Globus pallidus (tissue), 1 donor: ENCODE results near the gene TANC1.
A peak's percentile ranks its signal among the peaks of the same experiment; 100 is the strongest.

Source experiments
- DNase-seq: peaks from one replicate; pipeline ENCODE4 v3.0.0-alpha.2; 2015; ENCODE audit warnings: low spot score

The TANC1 gene

DNA sequence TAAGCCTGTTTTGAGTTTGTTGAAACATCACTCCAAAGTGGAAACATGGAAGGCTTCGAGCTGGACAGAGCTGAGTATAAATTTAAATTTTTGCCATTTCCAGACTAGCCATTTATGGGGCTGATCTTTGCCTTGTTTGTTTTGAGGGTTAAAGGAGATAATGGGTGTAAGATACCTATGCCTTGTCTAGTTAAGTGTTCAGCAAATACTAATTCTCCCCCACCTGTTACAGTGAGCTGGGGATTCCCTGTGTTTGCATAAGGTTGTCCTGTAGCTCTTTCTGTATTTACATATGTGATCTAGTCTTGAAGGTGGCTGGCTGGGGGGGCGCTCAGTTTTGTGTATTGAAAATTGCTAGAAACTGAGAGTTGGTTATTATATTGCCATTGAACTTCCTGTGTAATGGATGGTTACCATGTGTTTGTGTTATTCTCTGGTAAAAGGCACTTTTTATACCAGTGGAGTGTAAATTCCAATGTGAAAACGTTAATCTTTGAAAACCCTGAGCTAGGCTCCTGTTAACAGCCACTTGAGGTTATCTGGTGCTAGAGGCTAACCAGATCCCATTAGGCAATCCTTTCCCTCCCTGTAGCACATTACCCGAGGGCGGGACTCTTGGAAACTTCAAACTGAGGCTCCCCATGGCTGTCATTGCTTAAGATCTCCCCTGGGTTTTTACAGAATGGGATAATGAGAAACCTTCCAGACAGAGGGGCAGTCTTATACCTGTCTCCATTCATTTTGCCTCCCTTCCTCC, 26.7 kb downstream of the TANC1 start:
- no peak for DNase-seq

DNA sequence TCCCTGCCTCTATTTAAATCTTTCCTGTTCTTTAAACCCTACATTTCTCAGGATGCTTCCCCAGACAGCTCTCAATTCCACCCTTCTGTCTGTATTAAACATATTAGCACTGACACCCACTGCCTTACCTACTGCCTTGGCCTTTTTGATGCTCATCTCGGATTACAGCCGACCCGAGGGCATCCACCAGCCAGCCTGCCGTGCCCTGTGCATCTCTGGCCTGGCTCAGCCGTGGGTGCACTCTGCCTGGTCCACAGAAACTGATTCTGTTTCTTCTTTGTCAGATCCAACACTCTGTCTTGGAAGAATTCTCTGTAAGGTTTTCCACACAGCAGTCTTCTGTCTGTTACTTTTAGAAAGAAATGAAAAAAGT, 27.2 kb downstream of the TANC1 start:
- DNase-seq = no peak

DNA sequence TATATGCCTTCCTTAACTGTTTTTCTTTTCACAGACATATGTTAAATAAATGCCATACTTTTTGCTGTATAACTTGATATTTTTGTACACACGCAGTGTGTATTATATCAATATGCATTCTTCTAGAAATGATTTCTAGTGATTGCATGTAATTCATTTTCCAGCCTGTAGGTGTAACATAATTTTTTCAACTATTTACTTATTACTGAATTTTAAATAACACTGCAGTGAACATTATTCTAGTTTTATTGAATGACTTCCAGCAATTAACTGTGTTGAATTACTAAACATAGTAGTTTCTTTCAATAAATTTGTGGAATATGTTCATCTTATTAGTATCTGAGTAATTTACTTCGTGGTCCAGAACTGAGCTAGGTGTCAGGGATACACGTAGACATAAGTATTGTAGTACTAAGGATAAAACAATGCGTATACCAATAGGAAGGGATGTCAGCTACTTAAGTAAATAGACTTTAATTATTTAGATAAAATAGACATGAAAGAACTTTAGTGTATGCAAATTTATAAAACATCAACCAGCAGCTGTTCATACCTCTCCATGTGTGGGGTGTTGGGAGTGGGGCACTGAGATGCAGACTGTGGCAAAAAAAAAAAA, 28.0 kb downstream of the TANC1 start:
- DNase-seq = no peak

DNA sequence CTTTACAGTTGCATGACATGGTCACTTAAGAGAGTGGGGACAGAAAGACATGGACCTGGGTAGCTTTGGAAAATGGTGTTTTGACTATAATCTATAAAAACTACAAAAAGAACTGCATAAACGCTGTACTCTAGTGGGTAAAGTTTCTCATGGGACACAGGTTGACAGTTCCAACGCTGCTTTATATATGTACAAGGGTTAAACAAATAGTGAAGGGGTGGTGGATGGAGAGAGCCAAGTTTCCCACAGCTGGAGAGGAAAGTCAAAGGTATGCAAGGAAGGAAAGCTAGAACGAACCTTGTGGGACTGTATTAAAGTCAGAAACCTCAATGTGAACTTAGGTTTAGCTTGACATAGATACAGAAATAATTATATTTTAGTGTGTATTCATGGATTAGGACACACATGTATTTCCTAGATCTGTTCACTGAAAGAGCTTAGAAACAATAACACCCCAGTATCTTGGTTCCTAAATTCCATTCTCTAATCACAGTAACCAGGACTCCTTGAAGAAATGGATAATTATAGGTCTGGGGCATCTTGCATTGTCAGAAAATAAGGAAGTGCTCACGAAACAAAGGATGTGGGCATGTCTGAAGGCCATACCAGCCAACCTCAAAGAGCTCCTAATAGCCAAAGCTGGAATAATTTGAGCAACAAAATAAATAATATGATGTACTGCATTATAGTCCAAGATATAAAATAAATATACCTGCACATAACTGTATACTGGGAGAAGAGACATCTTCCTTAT, 28.8 kb downstream of the TANC1 start:
- DNase-seq = no peak

DNA sequence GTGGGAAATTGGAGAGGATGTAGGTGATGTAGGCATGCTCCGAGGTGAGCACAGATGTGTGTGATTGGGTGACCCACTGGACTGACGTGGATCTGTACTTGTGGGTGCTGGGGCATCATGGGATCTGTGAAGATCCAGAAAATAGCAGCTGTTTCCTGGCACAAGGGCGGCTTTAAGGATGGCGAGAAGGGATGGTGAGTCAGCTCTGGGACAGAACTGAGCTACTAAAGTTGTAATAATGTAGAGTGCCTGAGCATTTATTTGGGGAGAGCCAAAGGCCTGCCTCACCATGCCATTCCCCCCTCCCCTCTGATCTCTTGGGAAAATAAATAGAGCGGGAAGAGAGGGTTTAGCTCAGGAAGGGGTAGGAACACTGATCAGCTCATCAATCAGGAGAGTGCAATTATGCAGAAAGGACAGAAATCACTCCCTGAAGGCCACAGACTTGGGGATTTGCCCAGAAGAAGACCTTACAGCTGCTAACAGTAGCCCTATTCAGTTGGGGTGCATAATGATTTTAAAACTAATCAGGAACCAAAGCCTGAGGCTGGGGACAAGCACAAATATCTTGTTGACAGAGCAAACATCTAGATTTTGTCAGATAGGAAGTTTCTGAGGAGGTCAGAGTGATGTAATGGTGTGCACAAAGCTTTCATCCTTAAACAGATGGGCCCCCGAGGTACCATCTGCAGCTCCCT, 30.3 kb downstream of the TANC1 start:
- DNase-seq = peak; percentile 80

DNA sequence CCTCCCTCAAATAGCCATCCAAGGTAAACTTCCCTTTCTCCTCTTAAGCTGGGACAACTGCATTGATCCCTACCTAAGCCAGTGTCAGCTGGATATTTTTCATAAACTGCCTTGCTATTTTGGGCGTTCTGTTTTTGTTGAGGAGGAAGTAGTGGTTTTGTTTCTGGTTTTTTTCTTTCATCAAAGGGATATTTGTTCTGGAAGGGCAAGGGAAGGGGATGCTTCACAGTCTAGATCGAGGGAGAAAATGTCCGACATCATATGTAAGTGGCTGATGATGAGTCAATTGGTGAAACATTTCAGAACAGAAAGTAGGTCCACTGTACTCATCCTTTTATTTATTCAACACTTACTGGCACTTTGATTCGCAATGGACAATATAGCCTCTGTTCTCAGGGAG, 31.0 kb downstream of the TANC1 start:
- peak; percentile 65 for DNase-seq

DNA sequence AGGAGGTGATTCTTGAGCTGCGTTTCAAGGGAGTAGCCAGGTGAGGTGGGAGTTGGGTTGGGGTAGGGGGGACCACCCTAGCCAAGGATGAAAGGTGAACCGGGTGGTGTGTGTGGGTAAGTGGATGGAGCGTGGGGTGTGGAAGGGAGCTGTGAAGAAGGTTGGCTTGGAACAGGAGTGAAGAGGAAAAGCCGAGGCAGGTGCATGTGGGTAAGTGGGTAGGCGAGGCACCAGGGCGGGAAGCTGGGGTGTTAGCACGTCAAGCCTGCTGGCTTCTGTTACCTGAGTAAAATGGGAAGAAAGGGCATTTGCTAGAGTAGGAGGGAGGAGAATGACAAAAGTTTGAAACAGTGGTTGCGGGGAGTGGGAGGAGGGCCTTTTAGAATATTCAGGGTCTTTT, 31.6 kb downstream of the TANC1 start:
- DNase-seq = no peak

DNA sequence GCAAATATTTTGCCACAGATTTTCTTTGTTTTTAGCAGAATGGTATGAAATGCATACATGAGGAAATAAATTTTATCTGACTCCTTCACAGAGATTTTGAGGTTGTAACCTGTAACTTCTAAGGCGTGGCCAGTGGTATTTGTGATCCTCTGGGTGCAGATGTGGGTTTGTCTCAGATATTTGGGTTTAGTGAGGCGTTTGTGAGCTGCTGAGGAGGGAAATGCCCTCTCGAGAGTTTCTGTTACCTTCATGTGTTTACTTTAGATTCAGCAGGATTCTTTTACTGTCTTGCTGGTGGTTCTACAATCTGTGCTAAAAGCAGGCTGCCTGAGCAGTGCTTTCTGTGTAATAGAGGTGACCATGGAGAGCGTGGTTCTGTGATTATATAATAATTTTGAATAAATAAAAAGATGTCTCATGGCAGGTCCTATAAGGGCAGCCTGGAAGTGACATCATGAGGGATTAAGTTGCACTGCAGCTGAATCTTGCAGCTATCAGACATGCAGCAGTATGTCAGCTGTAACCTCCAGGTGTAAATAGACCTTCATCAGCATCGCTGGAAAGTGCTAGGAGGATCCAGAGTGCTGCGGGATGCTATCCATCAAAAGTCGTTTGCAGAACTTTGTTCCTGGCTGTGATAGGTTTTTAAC, 34.1 kb downstream of the TANC1 start:
- no peak for DNase-seq

DNA sequence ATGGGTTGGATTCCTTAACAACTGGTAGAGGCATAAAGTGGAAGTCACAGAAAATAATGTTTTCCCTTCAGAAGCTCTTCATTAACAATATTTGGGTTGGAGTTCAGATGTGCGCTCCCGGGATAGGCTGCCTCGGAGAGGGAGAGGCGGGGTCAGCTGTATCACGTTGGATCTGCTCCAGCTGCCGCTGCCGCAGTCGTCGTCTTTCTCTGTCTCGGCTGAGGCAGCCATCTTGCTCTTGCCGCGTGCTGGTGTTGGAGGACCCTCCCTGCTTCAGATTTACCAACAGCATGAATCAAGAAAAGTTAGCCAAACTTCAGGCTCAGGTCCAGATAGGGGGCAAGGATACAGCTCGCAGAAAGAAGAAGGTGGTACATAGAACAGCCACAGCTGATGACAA, 35.1 kb downstream of the TANC1 start:
- DNase-seq = no peak

DNA sequence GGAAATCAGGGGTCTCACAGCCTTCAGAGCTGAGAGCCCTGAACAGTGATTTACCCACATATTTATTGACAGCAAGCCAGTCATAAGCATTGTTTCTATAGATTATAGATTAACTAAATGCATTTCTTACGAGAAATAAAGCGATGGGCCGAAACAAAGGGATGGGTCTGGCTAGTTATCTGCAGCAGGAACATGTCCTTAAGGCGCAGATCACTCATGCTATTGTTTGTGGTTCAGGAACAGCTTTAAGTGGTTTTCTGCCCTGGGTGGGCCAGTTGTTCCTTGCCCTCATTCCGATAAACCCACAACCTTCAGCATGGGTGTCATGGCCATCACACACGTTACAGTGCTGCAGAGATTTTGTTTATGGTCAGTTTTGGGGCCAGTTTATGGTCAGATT, 36.4 kb downstream of the TANC1 start:
- DNase-seq = no peak

DNA sequence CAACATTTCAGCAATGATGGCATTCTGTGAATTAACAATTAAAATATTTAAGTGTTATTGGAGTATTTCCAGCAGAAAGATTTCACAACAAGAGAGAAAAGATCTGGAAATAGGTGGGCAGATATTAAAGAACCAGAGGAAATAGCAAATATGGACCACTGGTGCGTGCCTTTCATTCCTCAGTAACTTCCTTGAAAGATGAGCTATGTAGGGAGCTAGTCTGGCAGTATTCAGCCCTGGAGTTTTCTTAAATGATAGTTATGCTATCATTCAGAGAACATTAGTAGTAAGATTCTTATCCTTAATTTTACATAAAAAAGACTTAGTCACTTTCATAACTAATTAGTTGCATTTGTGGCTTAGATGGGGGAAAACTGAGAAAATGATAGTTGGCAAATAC, 41.5 kb downstream of the TANC1 start:
- DNase-seq = no peak

DNA sequence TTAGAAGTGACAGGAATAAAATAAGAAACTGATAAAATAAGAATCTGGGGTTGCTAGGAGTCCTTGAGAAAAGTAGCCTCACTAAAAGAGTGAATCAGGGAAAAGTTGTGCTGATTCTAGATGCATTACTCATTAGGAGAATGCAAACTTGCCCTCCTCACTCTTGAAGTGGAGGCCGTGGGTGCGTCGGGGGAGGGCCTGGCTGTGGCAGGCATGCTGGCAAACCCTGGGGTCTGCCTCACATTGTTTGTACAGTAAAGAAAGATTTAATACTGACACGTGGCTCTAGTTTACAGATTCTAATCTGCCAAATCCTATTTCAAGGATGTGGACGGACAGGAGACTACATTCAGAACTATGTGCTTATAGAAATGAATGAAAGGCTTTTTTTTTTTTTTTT, 41.9 kb downstream of the TANC1 start:
- no peak for DNase-seq

DNA sequence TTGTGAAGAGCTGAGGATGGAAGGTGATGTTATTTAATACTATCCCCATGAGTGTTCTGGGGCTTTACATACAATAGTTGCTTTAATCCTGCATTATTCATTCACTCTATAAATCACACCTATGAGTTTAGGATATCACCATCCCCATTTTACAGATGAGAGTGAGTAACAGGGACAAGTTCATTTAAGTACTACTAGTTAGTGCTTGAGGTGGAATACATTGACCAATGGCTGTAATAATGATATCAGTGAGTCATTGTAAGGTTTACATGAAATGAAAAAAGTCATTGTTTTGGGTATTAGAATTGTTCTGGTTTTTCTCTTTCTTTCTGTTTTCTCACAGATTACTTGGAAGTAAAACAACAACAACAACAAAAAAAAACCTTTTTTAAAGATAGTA, 42.5 kb downstream of the TANC1 start:
- DNase-seq = no peak

DNA sequence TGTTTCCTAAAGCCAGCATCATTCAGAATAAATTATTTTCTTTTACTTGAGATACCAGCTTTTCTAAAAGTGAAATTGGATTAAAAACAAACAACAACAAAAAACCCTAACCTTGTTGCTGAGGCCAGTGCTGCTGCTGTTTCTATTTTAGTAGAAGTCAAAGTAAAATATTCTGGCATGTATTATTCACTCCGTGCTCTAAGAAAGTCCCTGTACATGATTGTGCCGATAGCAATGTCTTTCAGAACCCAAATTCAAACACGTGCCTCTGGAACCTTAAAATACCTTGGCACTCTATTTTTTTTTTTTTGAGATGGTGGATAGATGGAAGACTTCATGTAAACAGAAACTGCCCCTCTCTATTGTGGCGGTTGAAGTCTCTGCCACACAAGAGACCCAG, 43.7 kb downstream of the TANC1 start:
- DNase-seq = no peak

DNA sequence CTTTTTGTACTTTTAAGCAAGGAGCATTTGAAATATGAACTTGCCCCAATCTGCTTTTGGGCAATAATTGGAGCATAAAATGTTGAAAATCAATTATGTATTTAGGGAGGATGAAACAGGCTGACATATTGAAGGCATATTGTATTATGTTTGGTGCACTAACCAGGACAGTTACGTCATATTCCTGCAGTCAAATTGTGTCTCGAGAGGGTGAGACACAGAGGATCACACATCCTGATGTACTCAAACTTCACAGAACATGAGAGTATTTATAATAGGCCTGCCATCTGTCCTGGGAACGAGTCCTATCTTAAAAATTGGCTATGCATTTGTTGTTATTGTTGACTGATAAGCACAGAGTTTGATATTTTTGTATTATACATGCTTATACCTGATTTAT, 44.7 kb downstream of the TANC1 start:
- no peak for DNase-seq

DNA sequence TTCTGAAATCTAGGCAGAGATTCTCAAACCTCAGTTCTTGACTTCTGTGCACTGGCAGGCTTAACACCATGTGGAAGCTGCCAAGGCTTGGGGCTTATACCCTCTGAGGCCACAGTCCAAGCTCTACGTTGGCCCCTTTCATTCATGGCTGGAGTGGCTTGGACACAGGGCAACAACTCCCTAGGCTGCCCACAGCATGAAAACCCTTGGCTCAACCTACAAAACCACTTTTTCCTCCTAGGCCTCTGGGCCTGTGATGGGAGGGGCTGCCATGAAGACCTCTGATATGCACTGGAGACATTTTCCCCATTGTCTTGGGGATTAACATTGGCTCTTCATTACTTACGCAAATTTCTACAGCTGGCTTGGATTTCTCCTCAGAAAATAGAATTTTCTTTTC, 46.7 kb downstream of the TANC1 start:
- DNase-seq = no peak

DNA sequence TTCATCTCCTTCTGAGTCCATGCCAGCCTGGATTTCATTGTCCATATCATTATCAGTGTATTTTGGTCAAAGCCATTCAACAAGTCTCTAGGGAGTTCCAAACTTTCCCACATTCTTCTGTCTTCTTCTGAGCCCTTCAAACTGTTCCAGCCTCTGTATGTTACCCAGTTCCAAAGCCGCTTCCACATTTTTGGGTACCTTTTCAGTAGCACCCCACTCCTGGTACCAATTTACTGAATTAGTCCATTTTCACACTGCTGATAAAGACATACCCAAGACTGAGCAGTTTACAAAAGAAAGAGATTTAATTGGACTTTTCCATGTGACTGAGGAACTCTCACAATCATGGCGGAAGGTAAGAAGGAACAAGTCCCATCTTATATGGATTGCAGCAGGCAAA, 47.4 kb downstream of the TANC1 start:
- DNase-seq = no peak

DNA sequence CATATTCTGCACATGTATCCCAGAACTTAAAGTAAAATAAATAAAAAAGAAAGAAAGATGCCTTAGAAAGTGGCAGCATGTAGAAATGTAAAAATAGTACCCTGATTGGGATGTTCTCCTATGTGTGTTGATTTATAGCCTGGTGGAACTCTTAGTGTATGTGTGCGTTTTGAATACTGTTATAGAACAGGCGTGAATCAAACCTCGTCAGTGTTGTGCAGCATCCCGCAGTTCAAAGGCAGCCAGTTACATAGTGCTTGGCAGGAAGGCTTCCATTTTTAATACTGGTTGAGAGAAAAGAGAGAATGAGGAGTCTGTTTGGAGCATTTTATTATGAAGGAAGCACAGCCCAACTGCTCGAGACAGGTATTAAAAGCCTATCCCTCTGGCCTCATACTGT, 49.4 kb downstream of the TANC1 start:
- DNase-seq = no peak

DNA sequence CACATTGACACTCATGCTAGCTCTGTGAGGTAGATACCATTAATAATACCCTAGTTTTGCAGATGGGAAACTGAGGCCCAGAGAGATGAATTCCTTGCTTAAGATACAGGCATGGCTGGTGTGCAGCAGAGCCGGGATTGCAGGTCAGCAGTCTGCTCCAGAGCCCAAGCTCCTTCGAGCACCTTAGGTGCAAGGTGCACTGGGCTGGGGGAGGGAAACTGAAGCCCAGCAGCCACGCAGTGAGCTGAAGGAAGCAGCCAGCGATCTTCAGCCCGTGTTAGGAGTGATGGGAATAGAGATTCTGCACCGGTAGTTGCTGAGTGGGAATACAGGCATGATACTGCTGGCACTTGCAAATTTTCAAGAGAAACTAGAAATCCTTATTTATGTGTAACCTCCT, 50.6 kb downstream of the TANC1 start:
- DNase-seq = no peak

DNA sequence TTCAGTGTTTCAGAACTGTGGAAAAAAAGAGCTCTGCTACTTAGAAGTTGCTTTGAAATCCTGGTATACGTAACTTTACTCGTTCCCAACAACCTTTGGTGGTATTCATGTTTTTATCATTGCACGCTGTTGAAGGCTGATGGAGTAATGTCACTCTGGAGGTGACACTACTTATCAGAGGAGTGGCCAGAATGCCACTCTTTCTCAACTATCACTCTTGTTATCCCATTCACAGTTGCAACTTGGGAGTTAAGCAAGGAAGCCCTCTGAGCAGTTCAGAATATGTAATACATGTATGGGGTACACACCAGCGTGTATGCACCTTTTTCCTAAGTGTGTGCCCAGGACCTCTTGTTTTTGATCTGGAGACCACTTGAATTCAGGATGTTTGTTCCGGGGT, 53.6 kb downstream of the TANC1 start:
- DNase-seq = no peak

DNA sequence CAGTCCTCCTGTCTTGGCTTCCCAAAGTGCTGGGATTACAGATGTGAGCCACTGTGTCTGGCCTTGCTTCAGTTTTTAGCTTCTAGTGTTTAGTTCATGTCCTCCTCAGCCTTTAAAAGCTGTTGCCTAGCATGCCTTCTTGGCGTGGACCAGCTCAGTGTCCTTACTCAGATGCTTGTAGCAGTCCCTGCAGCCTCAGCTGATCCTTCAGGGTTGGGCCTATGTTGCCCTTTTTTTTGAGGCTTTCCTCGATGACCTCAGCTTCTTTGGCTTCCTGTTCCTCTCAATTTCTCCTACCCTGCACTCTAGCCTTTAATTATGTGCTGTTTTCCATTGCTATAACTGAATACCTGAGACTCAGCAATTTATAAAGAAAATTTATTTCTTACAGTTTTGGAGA, 57.7 kb downstream of the TANC1 start:
- DNase-seq = no peak

DNA sequence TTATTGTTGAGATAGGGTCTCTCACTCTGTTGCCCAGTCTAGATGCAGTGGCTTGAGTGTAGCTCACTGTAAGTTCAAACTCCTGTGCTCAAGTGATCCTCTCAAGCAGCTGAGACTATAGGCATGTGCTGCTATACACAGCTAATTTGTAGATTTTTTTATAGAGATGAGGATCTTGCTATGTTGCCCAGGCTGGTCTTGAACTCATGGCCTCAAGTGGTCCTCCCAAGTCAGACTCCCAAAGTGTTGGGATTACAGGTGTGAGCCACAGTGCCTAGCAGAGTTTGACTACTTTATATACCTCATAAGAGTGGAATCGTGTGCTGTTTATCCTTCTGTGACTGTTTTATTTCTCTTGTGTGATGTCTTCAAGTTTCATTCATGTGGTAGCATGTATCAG, 60.3 kb downstream of the TANC1 start:
- DNase-seq = no peak
